GM19372 (cell line): Measurements from ENCODE around the gene VTCN1.
"Not testable (repeated sequence)": the region's sequence is repeated elsewhere in the genome, so short reads cannot be mapped to it uniquely, and the experiment has no call there.

Source experiments
- ATAC-seq: cut with Tn5 transposase; IDR thresholded peaks from one replicate; pipeline ENCODE4 v1.9.1; 2021; ENCODE audit warnings: mild to moderate bottlenecking, low read depth, moderate library complexity; ENCODE audit not compliant: unreplicated experiment

VTCN1 gene

DNA sequence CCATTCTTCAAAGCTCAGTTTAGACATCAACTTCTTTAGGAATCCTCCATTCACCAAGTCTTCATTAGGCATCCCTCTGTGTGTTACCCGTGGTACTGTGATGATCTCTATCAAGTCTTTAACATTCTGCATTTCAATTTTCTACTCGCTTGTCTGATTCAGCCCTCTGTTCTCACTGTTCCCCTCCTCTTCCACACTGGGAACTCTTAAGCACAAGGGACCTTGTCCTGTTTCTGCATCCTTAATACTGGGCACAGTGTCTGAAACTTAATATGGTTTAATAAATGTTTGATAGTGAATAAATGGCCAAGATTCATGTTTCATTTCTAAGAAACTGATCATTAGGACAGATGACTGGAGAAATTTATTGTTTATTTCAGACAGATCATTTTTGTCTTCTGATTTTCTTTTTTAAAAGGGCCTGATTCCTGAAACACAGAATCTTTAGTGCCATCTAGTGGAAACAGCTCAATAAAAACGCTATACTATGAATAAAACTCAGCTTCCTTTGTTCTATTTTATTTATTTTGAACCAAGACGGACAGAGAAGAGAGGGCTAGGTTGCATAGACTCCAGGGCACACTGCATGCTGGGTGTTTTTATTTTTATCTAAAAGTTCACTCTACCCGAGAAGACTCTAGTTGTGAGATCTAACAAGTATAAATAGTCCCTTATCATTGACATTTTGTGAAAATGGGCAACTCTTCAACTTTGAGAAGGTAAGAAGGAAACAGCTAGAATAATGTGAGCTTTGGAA lies 82.2 kb downstream of the VTCN1 start:
- ATAC-seq, result no peak

DNA sequence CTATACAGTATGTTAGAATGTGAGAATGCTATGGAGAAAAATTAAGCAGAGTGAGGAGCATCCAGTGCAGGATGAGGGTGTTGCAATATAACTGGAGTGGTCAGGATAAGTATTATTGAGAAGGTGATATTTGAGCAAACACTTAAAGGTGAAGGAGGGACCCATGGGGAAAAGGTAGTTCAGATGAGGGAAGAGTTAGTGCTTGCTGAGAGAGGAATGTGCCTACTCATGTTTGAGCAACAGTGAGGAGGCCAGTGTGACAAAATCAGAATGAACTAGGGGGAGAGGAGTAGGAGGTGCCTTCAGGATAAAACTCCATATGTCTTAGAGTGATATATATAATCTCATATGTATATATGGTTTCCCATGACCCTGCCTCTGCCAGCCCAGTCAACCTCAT lies 82.9 kb downstream of the VTCN1 start:
- ATAC-seq, result no peak

GRCh38 chr1:117124661-117125060 lies 86.1 kb downstream of the VTCN1 start:
- ATAC-seq, result no peak

DNA sequence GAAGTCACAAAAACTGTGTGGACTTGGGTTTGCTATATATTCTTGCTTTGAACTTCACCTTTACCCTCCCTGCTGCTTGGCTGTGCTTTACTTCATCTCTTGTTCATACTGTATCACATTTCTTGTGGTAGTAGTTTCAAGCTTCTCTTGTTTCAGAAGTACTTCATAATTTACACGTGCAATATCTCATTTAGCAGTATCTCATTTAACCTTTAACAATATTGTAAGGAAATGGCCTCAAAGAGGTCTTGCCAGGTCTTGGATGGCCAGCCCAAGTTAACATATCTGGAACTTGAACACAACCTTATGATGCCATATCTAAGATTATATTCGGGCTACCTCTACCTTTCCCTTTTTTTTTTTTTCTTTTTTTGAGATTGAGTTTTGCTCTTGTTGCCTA lies 87.5 kb downstream of the VTCN1 start:
- no peak for ATAC-seq

GRCh38 chr1:117122330-117123025 lies 88.2 kb downstream of the VTCN1 start:
- ATAC-seq, result no peak

- peak; percentile 93 for ATAC-seq
These were observed 89.0 kb downstream of the VTCN1 start, which contains the start of gene TRIM45 for GRCh38 chr1:117121589-117122329. Gene TRIM45 (minus strand): TSS chr1:117121749. CDS start chr1:117121201, 548 bp downstream.

DNA sequence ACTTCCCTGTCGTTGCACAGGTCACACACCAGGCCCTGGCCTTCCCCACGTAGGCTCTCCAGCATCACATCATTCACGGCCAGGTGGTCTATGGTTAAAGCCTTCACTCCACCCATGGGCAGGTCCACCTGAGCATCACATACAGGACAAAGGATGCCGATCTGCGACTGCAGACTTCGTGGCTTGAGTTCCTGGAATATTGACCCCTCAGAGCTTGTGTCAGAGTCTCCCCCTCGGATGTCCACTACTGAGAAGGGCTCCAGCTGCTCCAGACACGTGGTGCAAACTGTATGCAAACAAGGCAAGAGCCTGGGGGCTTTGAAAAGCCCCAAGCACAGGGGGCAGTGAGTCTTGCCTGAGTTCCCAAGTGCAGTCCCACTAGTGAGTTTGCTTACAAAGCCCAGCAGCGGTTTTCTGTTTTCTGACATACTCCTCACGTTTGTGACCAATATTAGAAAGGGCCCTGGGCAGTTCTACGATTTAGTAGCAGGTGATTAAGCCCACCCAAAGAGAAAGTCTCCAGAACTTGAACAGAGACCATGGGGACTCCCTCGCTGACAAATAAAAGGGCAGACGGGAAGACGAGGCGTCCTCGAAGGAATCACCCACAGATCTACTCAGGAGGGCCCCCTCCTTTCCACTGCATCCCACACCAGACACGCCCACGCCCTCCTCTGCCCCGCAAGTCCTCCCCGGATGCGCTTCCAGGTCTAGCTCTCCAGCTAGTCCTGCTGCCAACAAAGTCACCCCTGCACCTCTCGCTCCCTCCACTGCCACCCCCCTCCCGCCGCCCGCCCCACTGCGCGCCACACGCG lies 89.7 kb downstream of the VTCN1 start:
- ATAC-seq, result no peak

DNA sequence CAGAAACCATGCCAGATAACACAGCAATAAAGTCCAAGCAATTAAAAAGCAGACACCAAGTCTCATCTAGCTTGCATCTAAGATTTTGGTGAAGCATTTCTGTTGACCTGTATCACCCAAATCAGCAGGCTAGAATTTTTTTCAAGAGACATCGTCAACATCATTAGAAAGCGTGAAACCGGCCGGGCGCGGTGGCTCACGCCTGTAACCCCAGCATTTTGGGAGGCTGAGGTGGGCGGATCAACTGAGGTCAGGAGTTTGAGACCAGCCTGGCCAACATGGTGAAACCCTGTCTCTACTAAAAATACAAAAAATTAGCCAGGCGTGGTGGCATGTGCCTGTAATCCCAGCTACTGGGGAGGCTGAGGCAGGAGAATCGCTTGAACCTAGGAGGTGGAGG lies 91.6 kb downstream of the VTCN1 start:
- ATAC-seq, result not testable (repeated sequence)

- no peak for ATAC-seq
These were observed 92.6 kb downstream of the VTCN1 start for GRCh38 chr1:117118137-117118536.

GRCh38 chr1:117117697-117118096 lies 93.0 kb downstream of the VTCN1 start:
- ATAC-seq, result no peak

DNA sequence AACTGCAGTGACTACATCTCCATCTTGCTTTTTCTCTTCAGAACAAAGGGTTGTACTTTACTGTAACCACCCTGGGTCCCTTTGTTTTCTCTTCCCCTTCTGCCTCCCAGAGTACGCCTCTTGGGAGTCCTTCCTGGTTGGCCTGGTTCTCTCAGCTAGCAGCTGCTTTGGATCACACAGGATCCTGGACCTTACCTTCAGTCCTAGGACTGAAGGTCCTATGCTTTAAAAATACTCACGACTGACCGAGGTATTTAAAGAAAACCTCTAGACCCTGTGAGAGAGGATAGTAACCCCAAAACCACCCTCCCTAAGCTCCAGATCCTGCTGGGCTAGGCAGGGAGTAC lies 94.0 kb downstream of the VTCN1 start:
- ATAC-seq, result no peak

DNA sequence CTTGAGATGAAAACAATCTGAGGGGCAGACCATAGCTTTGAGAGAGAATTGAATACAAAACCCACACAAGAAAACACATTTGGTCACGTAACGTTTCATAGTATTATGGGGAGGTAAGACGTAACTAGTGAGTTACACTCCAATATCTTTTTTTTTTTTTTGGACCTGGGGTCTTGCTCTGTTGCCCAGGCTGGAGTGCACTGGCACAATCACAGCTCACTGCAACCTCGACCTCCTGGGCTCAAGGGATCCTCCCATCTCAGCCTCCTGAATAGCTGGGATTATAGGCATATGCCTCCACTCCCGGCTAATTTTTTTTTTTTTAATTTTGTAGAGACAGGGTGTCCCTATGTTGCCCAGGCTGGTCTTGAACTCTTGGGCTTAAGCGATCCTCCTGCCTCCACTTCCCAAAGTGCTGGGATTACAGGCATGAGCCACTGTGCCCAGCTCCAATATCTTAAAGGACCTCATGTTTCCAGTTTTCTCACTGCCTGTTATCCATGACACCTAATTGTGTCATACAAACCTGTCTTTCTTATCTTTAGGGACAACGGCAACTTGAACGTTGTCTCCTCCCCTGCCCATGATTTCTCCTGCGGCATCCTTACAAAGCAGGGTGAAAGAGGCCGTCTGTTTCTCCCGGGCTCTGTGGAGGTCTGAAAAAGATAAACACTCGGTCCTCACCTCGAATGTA lies 94.5 kb downstream of the VTCN1 start:
- ATAC-seq, result no peak

DNA sequence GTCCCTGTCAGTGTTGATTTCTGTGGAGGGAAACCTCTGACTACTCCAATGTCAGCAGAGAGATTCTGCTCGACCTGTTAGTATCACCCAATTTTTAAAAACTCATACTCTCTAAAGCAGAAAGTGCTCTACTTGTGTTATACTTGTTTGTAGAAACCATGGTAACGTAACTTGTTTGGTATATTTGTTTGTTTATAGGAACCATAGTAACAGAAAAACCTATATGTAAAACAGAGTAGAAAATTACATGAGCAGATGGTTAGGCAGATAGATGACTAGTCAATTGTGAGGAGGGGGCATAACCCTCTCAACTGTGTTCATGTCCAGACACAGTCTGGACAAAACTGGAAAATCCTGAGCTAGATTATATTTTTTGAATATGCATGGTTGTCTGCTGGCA lies 95.8 kb downstream of the VTCN1 start:
- ATAC-seq, result no peak

GRCh38 chr1:117113199-117113598 lies 97.5 kb downstream of the VTCN1 start:
- no peak for ATAC-seq

GRCh38 chr1:117112047-117112717 lies 98.5 kb downstream of the VTCN1 start:
- no peak for ATAC-seq

GRCh38 chr1:117110774-117111173 lies 100.0 kb downstream of the VTCN1 start:
- ATAC-seq, result no peak

GRCh38 chr1:117107364-117107763 lies 103.4 kb downstream of the VTCN1 start:
- ATAC-seq, result no peak

DNA sequence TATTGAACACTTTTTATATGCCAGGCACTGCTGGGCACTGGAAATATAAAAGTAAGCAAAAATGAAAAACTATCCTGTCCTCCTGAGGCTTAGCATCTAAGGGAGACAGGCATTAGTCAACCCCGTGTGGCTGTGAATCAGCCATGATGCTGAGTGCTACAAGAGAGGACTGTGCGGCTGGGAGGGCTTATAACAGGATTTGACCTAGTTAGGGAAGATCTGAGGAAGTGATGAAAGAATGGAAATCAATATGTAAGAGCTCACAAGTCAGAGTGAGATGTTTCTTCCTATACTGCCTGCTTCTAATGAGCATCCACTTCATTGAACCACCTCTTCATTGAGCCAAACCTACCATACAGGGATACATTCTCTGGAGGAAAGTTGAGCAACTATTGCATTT lies 104.2 kb downstream of the VTCN1 start:
- ATAC-seq, result no peak

DNA sequence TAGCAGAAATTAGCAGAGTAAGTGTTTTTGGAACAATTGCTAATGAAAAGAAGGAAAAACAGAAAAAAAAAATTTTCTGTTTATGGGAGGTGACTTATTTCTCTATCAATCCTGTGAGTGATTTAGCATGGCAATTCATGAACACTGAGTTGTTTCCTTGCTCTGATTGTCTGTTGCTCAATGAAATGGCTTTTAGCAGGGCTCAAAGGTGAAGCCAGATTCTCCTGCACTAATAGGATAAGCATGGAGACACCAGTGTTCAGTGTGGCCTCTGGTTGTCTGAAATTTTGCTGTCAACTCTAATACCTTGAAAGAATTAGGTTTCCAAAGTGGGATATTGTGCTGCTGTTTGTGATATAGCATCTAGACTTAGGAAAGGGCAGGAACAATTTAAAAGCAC lies 105.0 kb downstream of the VTCN1 start:
- no peak for ATAC-seq
